ENCODE results near the gene NWD2.

DNA sequence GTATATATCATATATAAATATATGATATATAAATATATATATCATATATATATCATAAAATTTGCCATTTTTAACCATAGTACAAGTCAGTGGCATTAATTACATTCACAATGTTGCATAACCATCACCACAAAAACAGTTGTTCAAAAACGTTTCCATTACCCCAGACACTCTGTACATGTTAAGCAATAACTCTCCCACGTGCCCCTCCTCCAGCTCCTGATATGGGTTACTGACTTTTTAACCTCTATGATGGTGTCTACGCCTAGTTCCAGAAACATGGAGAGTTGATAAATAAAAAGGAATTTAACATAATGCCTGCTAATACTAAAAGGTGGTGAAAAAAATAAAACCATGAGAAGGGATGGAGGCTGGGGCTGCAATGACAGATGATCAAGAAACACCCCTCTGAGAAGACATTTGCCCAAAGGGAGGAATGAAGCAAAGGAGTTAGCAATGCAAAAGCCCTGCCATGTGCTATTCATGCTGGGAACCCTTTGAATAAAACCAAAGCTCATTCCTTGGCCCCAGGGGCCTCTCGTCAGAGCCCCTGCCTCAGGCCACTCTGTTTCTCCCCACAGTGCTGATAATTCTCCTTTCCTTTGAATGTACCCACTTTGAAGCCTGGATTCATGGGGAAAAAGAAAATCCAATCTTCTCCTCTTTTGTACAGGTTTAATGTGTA, 144.3 kb downstream of the NWD2 start:
- TF ChIP-seq, protein P1, sequence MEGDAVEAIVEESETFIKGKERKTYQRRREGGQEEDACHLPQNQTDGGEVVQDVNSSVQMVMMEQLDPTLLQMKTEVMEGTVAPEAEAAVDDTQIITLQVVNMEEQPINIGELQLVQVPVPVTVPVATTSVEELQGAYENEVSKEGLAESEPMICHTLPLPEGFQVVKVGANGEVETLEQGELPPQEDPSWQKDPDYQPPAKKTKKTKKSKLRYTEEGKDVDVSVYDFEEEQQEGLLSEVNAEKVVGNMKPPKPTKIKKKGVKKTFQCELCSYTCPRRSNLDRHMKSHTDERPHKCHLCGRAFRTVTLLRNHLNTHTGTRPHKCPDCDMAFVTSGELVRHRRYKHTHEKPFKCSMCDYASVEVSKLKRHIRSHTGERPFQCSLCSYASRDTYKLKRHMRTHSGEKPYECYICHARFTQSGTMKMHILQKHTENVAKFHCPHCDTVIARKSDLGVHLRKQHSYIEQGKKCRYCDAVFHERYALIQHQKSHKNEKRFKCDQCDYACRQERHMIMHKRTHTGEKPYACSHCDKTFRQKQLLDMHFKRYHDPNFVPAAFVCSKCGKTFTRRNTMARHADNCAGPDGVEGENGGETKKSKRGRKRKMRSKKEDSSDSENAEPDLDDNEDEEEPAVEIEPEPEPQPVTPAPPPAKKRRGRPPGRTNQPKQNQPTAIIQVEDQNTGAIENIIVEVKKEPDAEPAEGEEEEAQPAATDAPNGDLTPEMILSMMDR (IDR thresholded peaks at IDR 0.05; ENCODE audit: insufficient read depth, low read length, poor library complexity, severe bottlenecking) = no peak
- no peak for TF ChIP-seq EZH2phosphoT487 (conservative IDR thresholded peaks at IDR 0.05; ENCODE audit: low read length)

Data from SU-DHL-6 (cell line).